ENCODE measurements around the gene GSK3A.
A peak's percentile ranks its signal among the peaks of the same experiment; 100 is the strongest.

Gene GSK3A

DNA sequence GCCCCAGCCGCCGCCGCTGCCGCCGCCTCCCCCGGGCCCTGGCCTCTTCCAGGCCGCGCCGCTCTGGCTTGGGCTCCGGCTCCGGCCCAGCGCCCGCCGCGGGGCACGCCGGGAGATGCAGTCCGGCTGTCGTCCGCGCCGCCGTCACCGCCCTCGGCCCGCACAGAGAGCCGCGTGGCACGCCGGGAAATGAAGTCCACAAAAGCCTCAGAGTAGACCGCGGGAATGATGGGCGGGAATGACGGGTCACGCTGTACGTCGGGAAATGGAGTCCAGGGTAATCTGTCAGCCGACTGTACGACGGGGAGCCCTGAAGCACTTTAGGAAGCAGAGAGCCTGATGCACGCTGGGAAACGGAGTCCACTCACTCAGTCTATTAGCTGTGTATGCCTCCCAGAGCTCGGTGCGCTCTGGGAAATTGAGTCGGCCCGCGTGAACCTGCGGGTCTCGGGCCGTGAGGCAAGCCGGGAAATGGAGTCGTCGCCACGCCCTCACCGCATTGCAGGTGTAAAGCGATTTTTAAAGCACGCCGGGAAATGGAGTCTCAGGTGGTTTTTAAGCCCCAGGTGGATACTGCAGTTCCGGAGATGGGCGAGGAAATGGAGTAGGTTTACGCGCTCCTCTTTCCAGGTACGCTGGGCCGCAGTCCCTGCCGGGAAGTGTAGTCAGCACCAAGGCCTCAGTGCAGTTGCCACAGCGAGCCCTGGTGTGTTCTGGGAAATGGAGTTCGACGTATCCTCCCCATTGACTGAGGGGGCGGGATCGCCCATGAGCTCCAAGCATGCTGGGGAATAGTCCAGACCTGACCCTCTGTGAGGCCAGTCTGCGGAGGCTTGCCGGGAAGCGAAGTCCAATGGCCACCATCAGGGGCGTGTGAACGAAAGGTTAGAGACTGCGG is at the start of gene GSK3A:
GSK3A (minus strand) TSS at position 91 of the 898 bp plus-strand sequence. CDS start 137 bp downstream, outside the sequence.
- peak; percentile 99 for DNase-seq

DNA sequence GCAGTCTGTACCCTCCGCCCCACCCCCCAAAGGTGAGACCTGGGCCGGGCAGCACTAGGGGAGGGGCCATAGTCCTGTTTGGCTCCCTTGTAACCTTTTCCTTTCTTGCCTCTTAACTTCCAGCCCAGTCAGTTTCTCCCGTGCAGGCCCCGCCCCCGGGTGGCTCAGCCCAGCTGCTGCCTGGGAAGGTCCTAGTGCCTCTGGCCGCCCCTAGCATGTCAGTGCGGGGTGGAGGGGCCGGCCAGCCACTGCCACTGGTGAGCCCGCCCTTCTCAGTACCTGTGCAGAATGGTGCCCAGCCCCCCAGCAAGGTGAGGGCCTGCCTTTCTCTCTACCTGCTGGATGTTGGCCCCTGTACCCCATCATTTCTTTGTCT is 49.0 kb upstream of the GSK3A start:
- DNase-seq: no peak

DNA sequence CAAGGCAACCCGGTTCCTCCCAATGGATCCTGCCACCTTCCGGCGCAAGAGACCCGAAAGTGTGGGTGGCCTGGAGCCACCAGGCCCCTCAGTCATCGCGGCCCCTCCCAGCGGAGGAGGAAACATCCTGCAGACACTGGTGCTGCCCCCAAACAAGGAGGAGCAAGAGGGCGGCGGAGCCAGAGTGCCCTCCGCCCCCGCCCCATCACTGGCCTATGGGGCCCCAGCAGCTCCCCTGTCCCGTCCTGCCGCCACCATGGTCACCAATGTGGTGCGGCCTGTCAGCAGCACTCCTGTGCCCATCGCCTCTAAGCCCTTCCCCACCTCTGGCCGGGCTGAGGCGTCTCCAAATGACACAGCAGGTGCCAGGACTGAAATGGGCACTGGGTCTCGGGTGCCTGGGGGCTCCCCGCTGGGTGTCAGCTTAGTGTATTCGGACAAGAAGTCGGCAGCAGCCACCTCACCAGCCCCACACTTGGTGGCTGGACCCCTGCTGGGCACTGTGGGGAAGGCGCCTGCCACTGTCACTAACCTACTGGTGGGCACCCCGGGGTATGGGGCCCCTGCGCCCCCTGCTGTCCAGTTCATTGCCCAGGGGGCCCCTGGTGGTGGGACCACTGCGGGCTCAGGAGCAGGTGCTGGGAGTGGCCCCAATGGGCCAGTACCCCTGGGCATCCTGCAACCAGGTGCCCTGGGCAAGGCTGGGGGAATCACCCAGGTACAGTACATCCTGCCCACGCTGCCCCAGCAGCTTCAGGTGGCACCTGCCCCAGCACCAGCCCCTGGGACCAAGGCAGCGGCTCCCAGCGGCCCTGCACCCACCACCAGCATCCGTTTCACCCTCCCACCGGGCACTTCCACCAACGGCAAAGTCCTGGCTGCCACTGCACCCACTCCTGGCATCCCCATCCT is 48.4 kb upstream of the GSK3A start:
- DNase-seq: peak; percentile 49

DNA sequence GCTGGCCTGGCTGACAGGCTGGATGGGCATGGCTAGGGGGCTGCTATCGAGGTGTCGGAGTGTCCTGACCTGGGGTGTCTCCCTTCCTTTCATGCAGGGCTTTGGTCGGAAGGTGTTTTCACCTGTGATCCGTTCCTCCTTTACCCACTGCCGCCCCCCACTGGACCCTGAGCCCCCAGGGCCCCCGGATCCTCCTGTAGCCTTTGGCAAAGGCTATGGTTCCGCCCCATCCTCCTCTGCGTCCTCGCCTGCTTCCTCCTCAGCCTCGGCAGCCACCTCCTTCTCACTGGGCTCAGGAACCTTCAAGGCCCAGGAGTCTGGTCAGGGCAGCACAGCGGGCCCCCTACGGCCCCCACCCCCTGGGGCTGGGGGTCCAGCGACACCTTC is 47.7 kb upstream of the GSK3A start:
- DNase-seq: no peak

DNA sequence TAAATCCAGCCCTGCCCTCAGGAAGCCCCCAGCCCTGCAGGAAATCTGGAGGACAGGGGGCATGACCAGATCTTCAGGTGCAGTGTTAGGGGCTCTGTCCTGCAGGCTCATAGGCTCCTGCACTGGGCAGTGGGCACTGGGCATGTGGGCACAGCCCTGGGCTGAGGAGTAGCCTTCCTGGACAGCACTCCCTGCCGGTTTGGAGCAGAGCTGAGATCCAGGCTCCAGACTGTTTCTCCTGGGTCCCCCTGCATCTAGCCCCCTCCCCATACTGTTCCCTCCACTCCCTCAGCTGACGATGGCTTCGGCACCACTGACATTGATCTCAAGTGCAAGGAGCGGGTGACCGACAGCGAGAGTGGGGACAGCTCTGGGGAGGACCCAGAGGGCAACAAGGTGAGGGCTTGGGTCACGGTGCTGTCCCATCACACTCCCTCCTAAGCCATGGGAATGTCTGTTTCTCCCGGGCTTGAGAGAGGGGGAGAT is 47.2 kb upstream of the GSK3A start:
- DNase-seq: no peak

DNA sequence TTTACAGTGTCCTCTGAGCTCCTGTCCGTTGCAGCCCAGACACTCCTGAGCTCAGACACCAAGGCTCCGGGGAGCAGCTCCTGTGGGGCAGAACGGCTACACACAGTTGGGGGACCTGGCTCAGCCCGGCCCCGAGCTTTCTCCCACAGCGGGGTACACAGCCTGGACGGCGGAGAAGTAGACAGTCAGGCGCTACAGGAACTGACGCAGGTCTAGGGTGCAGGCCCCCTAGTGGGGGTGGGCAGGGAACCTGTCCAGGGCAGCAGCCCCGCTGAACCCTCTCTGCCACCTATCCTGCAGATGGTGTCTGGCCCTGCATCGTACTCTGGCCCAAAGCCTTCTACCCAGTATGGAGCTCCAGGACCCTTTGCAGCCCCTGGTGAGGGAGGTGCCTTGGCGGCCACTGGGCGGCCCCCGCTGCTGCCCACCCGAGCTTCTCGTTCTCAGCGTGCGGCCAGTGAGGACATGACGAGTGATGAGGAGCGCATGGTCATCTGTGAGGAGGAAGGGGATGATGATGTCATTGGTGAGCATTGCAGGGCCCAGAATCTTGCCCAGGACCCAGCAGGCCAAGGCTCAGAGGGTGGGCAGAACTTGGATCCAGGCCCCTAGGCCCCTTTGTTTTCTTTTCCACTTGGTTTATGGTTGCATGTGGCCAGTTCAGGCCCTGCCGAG is 46.6 kb upstream of the GSK3A start:
- DNase-seq: no peak

DNA sequence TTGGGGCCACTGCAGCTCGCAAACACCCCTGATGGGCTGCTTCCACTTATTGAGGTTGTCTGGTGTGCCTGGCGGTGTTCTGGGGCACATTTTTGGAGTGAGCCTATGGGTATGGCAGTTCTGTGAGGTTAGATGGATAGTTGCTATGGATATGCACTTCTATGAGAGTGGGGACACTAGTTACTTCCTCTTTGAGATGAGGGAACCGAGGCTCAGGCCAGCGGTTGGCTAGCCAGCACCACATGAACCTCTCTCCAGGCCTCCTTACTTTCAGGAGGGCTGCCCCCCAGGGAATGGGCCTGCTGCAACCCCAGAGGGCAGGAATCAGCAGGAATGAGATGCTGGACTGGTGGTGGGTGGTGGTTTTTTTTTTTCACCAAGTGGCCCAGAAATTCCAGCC is 46.0 kb upstream of the GSK3A start:
- no peak for DNase-seq

DNA sequence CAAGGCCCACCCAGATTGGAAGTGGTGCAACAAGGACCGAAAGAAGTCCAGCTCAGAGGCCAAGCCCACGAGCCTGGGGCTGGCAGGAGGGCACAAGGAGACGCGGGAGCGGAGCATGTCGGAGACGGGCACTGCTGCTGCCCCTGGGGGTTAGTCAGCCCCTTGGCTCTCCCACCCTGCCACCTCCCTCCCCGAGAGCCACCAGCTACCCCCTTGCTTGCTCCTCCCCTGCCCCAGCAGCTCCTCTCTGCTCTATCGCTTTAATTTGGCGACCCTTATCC is 45.4 kb upstream of the GSK3A start:
- DNase-seq: no peak

DNA sequence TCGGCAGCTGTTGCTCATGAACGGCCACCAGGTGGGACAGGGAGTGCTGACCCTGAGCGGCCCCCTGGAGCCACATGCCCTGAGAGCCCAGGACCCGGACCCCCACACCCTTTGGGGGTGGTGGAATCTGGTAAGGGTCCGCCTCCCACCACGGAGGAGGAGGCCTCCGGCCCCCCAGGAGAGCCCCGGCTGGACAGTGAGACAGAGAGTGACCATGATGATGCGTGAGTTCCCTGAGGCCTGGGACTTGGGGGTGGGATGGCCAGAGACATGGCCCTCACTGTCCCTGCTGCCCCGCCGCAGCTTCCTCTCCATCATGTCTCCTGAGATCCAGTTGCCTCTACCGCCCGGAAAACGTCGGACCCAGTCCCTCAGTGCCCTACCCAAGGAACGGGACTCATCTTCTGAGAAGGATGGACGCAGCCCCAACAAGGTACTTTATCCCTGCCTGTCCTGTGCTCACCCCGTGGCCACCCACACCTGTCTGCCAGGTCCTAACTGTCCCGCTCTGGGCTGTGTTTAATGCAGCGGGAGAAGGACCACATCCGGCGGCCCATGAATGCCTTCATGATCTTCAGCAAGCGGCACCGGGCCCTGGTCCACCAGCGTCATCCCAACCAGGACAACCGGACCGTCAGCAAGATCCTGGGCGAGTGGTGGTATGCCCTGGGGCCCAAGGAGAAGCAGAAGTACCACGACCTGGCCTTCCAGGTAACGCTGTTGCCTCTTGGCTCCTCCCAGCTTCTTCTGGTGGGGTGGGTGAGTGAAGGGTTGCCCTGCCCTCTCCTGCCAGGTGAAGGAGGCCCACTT is 44.8 kb upstream of the GSK3A start:
- DNase-seq: no peak

DNA sequence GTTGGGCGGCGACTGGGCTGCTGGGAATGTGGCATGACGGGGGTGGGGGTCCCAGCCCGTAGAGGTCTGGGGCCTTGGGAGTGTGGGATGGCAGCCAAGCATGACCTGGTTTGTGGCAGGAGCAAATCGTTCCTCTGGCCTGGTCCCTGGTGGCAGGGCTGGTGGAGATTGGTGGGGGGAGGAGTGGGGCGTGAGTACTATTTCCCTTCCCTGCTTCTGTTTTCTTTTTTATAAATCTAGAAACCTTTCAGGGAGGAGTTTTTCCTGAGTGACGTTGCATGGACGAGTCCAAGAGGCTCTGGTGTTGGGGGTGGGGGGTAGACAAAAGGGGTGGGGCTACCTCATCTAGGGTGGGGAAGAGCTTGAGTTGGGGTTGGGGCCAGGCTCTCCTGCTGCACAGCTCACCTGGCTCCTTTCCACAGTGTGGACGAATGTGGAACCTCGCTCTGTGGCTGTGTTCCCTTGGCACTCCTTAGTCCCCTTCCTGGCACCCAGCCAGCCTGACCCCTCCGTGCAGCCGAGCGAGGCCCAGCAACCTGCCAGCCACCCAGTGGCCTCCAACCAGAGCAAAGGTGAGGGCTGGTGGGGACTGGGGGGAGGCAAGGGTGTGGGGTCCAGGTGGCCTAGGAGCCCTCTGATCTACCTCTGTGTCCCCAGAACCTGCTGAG is 44.1 kb upstream of the GSK3A start:
- DNase-seq: peak; percentile 70

DNA sequence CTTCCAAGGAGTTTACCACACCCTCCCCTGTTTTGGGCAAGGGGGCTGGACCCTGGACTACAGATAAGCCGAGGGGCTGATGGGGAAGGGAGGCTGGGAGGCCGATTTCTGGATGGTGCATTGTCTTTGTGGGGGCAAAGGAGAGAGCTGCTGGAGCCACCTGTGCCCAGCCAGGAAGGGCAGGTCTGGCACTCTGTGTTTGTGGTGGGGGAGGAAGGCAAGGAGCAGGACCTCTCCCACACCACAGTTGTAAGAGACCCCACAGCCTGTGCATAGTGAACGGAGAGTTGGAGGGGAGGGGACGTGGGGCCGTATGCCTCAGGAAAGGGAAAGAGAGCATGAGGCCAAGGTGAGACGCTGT is 43.6 kb upstream of the GSK3A start:
- no peak for DNase-seq

DNA sequence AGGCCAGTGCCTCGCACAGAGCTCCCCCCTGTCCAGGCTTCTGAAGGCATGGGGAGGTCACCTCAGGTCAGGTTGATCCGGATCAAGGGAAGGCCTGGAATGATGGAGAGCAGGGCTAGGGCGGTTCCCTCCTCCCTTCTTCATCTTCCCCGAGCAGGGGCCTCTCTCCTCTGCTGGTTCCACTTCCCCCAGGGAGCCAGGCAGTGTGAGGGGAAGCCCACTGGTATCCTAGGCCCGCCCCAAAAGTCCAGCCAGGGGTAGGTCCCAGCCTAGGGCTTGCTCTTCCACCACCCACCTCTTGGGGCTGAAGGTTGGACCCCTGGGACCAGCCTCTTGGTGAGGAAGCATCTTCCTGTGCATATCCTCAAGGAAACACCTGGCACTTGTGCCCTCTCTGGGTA is 43.1 kb upstream of the GSK3A start:
- no peak for DNase-seq

DNA sequence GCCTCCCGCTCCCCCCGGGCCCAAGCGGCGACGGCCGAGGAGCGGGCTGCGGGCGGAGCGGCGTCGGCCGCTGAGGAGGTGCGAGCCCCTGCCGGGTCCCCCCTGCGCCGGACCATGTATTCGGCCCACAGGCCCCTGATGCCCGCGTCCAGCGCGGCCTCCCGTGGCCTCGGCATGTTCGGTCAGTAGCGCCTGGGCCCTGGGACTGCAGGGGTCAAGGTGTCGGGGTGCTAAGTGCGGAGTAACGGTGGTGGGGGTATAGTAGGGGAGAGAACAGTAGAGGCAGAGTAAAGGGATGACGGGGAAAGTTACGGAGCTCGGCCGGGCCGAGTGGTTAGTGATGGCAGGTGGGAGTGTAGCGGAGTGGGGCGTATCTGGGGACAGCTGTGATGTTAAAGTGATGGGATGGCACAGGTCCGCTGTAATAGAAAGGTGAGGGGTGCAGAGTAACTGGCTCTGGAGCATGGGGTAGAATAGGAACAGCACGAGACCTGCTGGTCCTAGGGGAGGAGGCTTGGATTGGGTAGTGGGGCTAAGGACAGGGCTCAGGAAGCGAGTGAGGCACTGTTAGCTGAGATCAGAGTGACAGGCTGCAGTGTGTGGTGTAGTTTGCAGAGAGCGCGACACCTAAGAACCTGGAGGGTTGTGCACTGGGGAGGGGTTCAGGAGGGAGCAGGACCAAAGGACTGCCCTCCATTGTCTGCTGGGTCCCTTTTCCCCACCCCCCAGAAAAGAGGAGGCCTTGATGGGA is 42.4 kb upstream of the GSK3A start:
- DNase-seq: no peak

DNA sequence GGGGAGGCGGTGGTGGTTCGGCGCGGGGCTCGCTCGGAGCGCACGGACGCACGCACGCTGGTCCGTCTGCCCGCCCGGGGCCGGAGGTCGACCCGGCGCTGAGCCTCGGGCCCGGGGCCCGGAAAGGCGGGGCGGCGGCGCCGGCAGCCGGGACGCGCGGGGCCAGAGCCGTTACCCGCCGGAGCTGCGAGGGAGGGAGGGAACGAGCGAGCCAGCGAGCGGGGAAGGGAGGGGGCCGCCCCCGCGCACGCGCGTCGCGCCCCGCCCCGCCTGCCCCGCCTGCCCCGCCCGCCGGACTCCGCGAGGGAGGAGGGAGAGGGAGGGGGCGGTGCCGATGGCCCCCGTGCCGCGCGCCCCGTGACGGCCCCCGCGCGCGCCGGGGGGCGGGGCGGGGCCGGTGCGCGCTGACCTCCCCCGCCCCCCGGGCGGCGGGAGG is 41.7 kb upstream of the GSK3A start:
- DNase-seq: peak; percentile 87

DNA sequence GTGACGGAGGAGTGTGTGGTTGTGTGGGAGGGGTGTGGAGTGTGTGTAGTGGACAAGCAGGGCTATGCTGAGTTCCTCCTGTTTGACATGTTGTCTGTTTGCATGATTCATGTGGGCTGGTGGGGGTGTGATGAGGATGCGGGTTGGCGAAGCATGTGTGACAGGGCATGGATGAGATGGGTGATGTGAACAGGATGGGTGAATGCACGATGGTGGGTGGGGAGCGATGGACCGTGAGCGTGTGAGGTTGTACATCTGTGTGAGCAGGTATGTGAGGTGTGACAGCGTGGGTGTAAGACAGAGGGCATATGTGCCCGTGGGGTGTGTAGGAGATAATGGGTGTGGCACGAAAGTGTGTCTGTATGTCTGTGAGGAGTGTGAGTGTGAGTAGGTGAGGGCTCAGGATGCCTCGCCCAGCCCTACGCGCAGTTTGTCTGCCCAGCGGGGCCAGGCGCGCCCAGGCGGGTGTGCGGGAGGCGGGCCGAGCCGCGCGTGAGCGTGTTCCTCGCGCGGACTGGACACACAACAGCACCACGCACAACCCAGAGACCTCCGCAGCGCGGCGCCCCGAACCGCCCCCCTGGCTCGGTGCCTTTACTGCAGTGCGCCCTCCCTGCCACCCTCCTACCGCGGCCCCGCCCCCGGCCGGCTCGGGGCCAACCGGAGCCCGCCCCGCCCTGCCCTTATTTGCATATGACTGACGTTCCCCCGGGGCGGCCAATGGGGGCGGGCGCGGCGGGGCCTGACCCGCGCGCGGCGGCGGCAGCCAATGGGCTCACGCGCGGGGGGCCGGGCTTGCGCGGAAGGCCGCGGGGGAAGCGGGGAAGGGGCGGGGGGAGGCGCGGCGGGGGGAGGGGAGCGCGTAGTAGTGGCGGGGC is 41.0 kb upstream of the GSK3A start:
- peak; percentile 97 for DNase-seq

DNA sequence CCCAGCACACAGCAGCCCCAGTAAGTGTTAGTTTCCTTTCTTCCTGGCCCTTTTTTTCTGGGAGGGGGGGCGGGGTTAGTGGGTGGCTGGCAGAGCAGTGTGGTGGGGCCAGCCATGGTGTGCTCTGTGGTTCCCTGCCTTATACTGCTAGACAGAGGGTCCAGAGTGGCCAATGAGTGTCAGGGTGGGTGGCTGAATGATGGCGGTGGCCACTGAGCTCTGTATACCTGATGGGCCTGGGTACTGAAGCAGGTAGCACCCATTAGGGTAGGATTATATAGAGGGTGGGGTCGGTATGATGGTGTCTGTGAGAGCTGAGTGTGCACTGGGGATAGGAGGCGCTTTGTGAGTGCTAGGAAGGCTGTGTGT is 40.4 kb upstream of the GSK3A start:
- DNase-seq: no peak

DNA sequence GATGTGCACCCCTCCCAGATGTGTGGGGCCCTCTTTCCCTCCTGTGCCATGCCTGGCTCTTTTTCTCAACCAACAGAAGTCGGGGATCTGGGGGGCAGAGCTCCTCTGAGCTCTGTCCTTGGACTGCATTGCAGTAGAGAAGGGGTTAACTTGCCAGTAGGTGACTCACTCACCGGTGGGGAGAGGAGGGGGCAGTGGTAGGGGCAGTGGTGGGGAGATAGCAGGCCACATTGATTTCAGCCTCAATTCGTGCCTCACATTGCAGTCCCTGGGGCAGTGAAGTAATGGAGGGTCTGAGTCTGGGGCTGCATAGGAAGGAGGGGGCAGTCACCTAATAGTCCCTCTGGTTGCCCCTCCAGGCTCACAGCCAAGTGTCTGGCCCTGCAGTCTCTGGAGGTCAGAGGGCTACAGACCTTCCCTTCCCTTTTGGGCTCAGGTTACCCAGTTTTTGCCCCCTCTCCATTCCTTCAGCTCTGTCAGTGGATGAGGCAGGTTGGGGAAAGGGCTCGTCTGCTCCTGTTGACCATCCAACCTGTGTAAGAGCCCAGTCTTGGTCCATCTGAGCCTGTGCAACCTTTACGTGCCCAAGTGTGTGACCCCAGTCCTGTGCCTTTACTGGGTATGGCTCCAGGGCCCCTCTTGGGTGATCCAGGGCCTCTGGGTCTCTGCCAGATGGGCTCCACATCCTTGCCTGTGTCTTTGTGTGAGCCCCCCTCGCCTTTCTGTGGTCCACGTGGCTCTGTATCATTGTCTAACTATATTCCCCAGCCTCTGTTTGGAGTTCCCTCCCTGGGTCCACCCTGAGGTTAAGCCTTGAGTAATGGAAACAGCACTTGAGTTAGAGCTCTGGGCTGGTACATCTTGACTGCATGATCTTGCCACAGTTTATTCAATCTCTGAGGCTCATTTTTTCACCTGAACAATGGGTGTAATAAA is 39.7 kb upstream of the GSK3A start:
- DNase-seq: peak; percentile 77

DNA sequence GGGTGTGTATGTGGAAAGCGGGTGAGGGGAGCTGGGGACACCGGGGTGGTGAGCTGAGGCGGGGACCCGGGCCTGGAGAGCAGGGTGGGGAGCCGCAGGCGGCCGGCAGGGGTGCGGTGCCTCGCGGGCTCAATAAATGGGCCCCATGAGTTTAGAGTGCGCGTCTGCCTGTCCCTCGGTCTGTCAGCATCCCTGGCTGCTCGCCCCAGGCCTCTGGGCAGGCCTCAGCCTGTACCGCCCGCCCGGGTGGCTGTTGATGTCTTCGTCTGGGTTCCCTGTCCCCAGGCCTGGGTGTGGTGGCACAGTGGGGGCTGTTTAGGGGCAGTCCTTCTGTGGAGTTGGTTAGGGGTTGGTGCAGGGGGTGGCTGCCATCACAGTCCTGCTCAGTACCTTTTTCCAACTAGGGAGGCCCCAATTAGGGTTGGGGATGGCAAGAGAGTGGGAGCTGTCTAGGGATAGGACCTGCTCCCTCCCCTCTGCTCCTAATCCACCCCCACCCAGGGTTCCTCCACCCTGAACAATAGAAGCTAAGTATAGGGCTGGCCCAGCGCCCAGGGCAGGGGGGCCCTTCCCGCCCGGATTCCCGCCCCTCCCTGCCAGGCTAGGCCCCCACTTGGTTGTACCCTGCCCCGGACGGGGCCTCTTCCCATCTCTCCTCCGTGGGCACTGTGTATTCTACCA is 38.9 kb upstream of the GSK3A start:
- peak; percentile 67 for DNase-seq

DNA sequence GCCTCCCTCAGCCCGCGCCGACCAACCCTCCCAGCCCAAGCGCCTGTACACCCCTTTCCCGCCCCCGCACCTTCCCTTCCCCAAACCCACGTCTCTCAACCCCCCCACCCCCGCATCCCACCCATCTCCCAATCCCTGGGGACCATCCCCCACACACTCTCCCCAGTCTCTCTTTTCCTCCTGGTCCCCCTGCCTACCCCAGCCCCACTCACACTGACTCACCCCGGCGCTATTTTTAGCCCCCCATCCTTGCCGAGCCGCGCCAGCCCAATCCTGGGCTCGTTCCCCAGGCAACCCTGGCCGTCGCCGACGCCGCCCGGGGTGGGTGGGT is 38.4 kb upstream of the GSK3A start:
- peak; percentile 88 for DNase-seq

All from fibroblast of skin of right biceps (primary cell).